GM18508 (cell line): Measurements from ENCODE around the gene CRYBA2.

ENCODE experiments used
- ATAC-seq: cut with Tn5 transposase; IDR thresholded peaks from one replicate; pipeline ENCODE4 v1.9.1; 2021; ENCODE audit warnings: moderate number of reproducible peaks; ENCODE audit not compliant: insufficient read depth, unreplicated experiment

Gene CRYBA2

GRCh38 chr2:218983934-218984238 is 9.3 kb downstream of the CRYBA2 start:
- ATAC-seq, result no peak

- ATAC-seq, result no peak
These were observed 9.8 kb downstream of the CRYBA2 start for GRCh38 chr2:218983263-218983933.

- ATAC-seq, result no peak
These were observed 10.5 kb downstream of the CRYBA2 start for GRCh38 chr2:218982586-218983262.

GRCh38 chr2:218981881-218982585 is 11.2 kb downstream of the CRYBA2 start:
- ATAC-seq, result no peak

GRCh38 chr2:218981390-218981880 is 11.8 kb downstream of the CRYBA2 start:
- ATAC-seq, result no peak

GRCh38 chr2:218980735-218981389 is 12.4 kb downstream of the CRYBA2 start:
- ATAC-seq, result no peak

- ATAC-seq, result peak; percentile 62
These were observed 13.1 kb downstream of the CRYBA2 start for GRCh38 chr2:218979846-218980734.

GRCh38 chr2:218975060-218975777 is 18.0 kb downstream of the CRYBA2 start:
- no peak for ATAC-seq

GRCh38 chr2:218970894-218971293 is 22.3 kb downstream of the CRYBA2 start:
- no peak for ATAC-seq

GRCh38 chr2:218964041-218964771 is 29.0 kb downstream of the CRYBA2 start:
- ATAC-seq, result no peak

GRCh38 chr2:218963601-218964000 is 29.6 kb downstream of the CRYBA2 start:
- no peak for ATAC-seq

- ATAC-seq, result no peak
These were observed 30.2 kb downstream of the CRYBA2 start for GRCh38 chr2:218962859-218963492.

GRCh38 chr2:218961651-218962570 is 31.3 kb downstream of the CRYBA2 start:
- no peak for ATAC-seq

GRCh38 chr2:218961229-218961628 is 32.0 kb downstream of the CRYBA2 start:
- no peak for ATAC-seq

- no peak for ATAC-seq
These were observed 32.7 kb downstream of the CRYBA2 start for GRCh38 chr2:218960309-218961165.

- ATAC-seq, result no peak
These were observed 33.4 kb downstream of the CRYBA2 start for GRCh38 chr2:218959761-218960308.
